Brain microvascular endothelial cell (primary cell): ENCODE results near the gene ZBED4.

ENCODE experiments used
- DNase-seq: peaks from one replicate; pipeline ENCODE4 v3.0.0-alpha.2; 2020
- H3K27ac ChIP-seq: fragments of 250-450 bp; sonication (Bioruptor Pico); 2 replicates; pipeline ENCODE4 v1.5.1; 2020; ENCODE audit warnings: mild to moderate bottlenecking, moderate library complexity
- H3K27me3 ChIP-seq: fragments of 250-450 bp; sonication (Bioruptor Pico); replicated peaks from 2 replicates; pipeline ENCODE4 v1.5.1; 2020; ENCODE audit warnings: mild to moderate bottlenecking
- H3K36me3 ChIP-seq: fragments of 250-450 bp; sonication (Bioruptor Pico); replicated peaks from 2 replicates; pipeline ENCODE4 v1.5.1; 2020; ENCODE audit warnings: mild to moderate bottlenecking
- H3K4me3 ChIP-seq: 2 replicates; pipeline ENCODE4 v1.5.1; 2011; ENCODE audit warnings: low read depth, mild to moderate bottlenecking, control low read depth, low read length, moderate library complexity
- in situ Hi-C: cut with HindIII; loops from 2 replicates; pipeline ENCODE4 v1.10.0; 2017; ENCODE audit warnings: low sequenced_read_pairs, low pct_ligation_motif_present
- TF ChIP-seq, protein P1 (sequence below): IDR thresholded peaks from 2 replicates; pipeline ENCODE4 v1.5.1; 2011; ENCODE audit warnings: low read depth, mild to moderate bottlenecking, moderate library complexity, low read length, control low read depth, inconsistent platforms; ENCODE audit errors: missing control alignments

Gene ZBED4

GRCh38 chr22:49828599-49828965 is 25.1 kb upstream of the ZBED4 start:
- Histone ChIP-seq H3K4me3 (no peak overlapping the region), H3K36me3 (peaks cover 5% of the 10 kb centered on the region), H3K27me3 (no peaks in the 10 kb centered on the region), H3K27ac (no peak overlapping the region)
- in situ Hi-C loops: no loop called here
- TF ChIP-seq, protein P1, sequence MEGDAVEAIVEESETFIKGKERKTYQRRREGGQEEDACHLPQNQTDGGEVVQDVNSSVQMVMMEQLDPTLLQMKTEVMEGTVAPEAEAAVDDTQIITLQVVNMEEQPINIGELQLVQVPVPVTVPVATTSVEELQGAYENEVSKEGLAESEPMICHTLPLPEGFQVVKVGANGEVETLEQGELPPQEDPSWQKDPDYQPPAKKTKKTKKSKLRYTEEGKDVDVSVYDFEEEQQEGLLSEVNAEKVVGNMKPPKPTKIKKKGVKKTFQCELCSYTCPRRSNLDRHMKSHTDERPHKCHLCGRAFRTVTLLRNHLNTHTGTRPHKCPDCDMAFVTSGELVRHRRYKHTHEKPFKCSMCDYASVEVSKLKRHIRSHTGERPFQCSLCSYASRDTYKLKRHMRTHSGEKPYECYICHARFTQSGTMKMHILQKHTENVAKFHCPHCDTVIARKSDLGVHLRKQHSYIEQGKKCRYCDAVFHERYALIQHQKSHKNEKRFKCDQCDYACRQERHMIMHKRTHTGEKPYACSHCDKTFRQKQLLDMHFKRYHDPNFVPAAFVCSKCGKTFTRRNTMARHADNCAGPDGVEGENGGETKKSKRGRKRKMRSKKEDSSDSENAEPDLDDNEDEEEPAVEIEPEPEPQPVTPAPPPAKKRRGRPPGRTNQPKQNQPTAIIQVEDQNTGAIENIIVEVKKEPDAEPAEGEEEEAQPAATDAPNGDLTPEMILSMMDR: no peak
- DNase-seq: no peak

DNA sequence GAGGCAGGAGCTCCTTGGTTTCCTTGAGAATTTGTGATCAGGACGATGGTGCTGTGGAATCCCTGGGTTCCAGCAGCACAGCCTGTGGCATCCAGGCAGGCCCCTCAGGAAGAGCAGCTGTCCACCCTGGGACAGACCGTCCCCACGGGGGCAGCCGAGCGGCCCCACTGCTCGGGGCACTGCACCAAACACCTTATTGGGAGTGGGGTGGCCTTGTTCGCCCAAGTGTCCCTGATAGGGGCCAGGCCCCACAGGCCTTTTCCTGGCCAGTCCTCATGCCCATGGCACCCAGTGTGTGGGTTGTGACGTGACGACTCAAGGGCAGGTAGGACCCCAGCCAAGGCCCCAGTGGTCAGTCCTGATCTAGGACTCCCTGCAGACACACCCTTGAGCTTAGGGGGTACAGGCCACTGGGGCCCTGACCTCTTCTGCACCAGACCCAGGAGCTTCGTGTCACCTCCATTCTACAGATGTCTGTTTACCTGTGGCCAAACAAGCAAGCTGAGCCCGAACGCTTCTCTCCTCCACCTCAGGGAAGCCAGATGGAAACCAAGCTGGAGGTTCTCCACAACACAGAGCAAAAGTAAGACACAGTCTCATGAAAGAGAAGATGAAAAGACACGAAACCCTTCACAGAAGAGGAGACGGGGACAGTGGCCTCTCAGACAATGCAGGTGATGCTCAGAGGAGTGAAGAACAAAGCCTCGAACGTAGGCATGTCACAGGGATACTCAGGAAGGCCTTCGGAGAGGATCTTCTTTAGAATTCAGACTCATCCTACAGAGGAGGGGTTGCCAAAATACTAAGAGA is 24.4 kb upstream of the ZBED4 start:
- Histone ChIP-seq H3K36me3 (no peaks in the 10 kb centered on the region), H3K4me3 (no peak overlapping the region), H3K27me3 (no peaks in the 10 kb centered on the region), H3K27ac (no peak overlapping the region)
- TF ChIP-seq, protein P1: no peak
- in situ Hi-C loops: no loop called here
- no peak for DNase-seq

- TF ChIP-seq, protein P1: no peak
These were observed 20.2 kb upstream of the ZBED4 start for GRCh38 chr22:49833340-49834007.

GRCh38 chr22:49838771-49839717 is 14.6 kb upstream of the ZBED4 start:
- TF ChIP-seq, protein P1: no peak
- in situ Hi-C loops: no loop called here
- Histone ChIP-seq H3K27ac (no peak overlapping the region), H3K36me3 (no peaks in the 10 kb centered on the region), H3K4me3 (no peak overlapping the region), H3K27me3 (no peaks in the 10 kb centered on the region)
- no peak for DNase-seq

More at GRCh38 chr22:49833340-49834007, 20.2 kb upstream of the ZBED4 start:
- Histone ChIP-seq H3K27me3 (no peaks in the 10 kb centered on the region), H3K4me3 (no peak overlapping the region), H3K36me3 (no peaks in the 10 kb centered on the region), H3K27ac (no peak overlapping the region)
- in situ Hi-C loops: no loop called here
- DNase-seq: no peak

GRCh38 chr22:49845241-49845640 is 8.4 kb upstream of the ZBED4 start:
- Histone ChIP-seq H3K36me3 (no peaks in the 10 kb centered on the region), H3K27me3 (peaks cover 39% of the 10 kb centered on the region), H3K4me3 (no peak overlapping the region), H3K27ac (no peak overlapping the region)
- in situ Hi-C loops: no loop called here
- no peak for DNase-seq
- TF ChIP-seq, protein P1: no peak
